GM19328 (cell line): Measurements from ENCODE around the gene OR5A2.
"Not testable (repeated sequence)": the region's sequence is repeated elsewhere in the genome, so short reads cannot be mapped to it uniquely, and the experiment has no call there.

Source experiments
- ATAC-seq: cut with Tn5 transposase; IDR thresholded peaks from one replicate; pipeline ENCODE4 v1.9.1; 2021; ENCODE audit warnings: mild to moderate bottlenecking, moderate library complexity; ENCODE audit not compliant: unreplicated experiment

OR5A2 gene

DNA sequence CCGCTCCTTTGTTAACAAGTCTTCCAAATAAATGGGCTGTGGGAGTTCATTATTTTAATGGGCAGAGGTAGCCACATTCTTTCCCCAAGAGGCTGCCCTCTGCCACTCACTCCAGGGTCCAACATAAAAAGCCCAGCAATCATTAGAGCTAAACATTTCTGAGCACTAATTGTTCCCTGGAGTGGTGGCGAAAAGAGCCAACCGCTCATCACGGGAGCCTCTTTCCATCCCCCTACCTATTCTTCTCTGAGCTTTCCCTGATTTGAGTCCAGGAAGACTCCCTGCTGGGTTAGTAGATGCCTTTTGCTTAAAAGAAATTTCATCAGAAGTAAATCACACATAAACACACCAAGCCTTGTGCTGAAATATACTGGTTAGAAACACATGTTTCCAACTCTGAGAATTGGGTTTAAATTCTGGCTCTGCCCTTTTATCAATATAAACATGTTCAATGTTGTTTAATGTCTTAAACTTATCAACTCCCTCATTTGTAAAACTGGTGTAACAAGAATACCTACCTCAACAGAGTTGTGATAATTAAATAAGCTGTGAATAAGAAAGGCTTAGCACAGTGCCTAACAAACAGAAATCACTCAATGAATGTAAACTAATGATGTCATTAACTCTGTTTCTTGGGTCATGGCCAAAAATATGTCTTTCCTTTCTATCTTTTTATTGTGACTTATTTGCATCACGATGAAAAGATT is at the start of gene OR5A2:
Gene OR5A2, minus strand, starts transcription at position 53 of the 707 bp plus-strand sequence. CDS start 3,460 bp downstream, outside the sequence.
- no peak for ATAC-seq

DNA sequence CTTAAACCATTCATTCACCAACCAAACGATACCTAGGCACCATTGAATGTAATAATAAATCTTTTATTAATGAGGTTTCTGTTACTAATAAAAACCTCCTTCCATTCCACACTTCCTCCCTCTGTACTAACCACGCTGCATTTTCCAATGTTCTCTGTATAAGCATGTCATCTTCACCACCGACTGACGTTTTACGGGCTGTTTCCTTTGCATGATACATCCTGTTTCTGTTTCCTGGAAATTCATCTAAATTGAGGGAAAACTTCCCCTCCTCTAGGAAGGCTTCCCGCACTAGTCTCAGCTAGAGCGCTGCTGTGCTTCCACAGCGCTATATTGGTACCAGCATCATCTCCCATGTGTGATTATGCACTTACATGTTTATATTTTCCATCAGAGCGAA is 49.0 kb upstream of the OR5A2 start:
- no peak for ATAC-seq

GRCh38 chr11:59473015-59473414 is 46.8 kb upstream of the OR5A2 start, which contains the start of gene OR4D10:
Gene OR4D10, plus strand, starts transcription at chr11:59473315. Its CDS starts 4,115 bp downstream, at chr11:59477430.
- no peak for ATAC-seq

DNA sequence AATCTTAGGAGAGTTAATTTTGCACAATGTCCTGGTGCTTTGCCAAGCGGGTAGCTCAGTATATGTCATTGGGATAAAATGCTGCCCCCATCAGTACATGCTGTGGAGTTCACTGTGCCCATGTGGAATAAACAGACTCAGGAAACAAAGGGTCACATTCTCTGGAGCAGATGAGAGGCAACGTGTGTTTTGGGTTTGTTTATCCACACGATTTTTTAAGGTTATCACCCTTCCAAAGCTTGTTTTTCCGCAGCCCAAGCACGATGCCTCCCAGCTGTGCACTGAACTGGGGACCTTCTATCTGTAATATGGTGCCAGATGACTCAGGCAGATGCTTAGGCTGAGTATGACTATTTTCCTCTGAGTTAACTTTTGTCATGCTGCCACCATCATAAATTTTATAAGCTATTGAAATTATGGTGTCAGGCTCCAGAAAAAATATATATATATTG is 37.0 kb upstream of the OR5A2 start:
- ATAC-seq, result no peak

GRCh38 chr11:59459916-59460315 is 33.7 kb upstream of the OR5A2 start:
- ATAC-seq, result no peak

- ATAC-seq, result no peak
Observed at GRCh38 chr11:59456661-59457060, 30.4 kb upstream of the OR5A2 start, which contains the start of gene OR4D6. Gene OR4D6, plus strand, starts transcription at chr11:59456961. Its CDS starts 0 bp downstream, at chr11:59456961.

- no peak for ATAC-seq
Observed at GRCh38 chr11:59448484-59448883, 22.3 kb upstream of the OR5A2 start.

GRCh38 chr11:59445624-59446023 is 19.4 kb upstream of the OR5A2 start:
- not testable (repeated sequence) for ATAC-seq

DNA sequence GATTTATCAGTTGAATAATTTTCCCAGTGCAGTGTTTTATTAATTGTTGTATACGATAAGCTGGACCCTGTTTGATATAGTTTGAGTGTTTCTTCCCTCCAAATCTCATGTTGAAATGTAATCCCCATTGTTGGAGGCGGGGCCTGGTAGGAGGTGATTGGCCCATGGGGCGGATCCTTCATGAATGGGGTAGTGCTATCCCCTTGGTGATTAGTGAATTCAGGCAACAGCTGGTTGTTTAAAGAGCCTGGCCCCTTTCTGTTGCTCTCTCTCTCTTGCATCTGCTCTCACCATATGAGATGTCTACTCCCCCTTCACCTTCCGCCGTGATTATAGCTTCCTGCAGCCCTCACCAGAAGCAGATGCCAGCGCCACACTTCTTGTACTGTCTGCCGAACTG is 11.6 kb upstream of the OR5A2 start:
- no peak for ATAC-seq

DNA sequence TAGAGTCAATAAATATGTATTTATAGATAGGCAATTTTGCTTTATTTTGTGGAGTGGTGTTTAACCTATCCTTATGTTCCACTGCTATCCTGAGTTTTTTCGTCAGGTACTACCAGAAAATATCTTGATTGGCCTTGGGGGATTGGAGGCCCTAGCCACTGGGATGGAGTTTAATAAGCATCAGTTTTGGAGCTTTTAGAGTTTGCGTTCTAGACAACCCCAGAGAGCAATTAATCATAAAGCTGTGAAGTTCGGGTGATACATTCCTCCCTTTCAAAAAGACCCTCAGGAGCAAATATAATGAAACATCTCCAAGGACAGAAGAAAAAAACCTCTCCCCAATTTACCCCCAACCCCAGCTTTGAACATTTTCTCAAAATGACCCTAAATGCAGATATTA is 10.0 kb upstream of the OR5A2 start, which contains the start of gene OR5A1:
Gene OR5A1, plus strand, starts transcription at position 301 of the 400 bp plus-strand sequence. CDS start 6,700 bp downstream, outside the sequence.
- ATAC-seq, result no peak

DNA sequence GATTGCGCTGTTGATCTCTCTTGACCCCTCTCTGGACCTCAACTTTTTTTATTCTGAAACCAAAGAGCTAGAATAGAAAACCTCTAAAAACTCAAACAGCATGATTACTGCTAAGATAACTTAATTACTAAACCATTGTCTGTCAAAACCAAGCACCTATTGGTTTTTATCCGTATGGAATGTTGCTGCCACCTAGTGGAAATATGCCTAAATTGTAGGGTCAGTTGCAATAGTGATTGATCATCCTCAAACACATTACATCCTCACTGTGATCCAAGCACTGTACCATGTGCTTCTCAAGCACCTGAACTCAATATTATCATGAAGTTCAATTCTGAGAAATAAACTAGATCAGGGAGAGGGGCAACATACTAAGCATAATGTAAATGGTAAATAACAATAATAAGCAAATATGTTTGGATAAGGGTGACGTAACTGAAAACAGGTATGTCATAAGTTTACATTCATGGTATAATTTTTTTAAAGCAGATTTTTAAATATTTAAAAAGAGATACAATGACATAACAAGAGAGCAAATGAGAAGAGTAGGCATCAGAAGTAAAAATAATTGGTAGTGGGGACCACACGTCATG is 3.8 kb upstream of the OR5A2 start:
- no peak for ATAC-seq

DNA sequence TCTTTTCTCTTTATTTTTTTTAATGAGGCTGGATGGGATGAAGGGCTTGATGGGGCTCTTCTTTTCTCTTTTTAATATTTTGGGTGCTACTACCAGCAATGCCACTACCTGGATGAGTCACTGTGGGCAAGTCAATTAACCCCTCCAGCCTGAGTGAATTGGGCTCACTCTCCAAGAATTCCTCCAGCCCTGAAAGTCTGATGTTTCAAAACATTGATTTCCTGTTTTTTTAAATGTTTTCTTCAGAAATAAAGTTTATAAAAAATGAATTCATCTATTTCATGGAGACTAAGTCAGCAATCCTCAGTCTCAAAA is 812 bp upstream of the OR5A2 start:
- ATAC-seq, result no peak

DNA sequence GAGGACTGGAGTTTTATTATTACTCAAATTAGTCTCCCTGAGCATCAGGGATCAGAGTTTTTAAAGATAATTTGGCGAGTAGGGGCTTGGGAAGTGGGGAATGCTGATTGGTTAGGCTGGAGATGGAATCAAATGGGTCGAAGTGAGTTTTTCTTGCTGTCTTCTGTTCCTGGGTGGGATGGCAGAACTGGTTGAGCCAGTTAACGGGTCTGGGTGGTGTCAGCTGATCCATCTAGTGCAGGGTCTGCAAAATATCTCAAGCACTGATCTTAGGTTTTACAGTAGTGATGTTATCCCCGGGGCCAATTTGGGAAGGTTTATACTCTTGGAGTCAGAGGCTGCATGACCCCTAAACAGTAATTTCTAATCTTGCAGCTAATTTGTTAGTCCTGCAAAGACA is 1.1 kb downstream of the OR5A2 start:
- no peak for ATAC-seq

DNA sequence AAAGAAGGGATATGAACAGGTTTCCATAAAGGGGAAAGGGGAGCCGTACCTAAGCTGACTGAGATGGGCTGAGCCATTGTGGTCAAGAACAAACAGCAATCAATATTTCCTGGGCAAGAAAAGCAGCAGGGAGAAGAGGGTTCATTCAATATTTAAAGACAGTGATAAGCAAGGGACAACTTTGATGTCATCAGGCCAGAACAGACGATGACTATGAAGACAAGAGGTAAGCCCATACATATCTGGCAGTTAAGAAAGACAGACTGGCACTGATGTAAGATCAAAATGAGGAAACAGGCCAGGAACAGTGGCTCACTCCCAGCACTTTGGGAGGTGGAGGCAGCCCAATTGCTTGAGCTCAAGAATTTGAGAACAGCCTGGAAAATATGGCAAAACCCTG is 2.4 kb downstream of the OR5A2 start:
- ATAC-seq, result no peak

DNA sequence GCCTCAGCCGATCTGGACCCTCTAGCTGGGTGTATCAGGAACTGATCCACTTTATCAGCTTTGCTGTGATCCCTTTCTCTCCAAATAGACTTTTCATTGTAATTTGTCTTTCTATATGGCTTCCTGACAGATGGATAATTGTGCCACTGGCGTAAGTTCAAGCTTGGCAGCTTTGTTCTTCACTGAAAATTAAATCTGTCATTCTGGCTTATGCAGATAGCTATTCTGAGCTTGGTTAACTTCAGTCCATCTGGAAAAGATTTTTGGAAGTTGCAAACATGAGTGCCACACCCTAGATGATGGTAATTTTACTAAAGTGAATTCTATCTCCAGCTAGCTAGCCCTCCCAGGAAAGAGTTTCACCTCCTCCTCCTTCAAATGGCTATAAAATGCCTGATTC is 8.1 kb downstream of the OR5A2 start:
- ATAC-seq, result no peak

DNA sequence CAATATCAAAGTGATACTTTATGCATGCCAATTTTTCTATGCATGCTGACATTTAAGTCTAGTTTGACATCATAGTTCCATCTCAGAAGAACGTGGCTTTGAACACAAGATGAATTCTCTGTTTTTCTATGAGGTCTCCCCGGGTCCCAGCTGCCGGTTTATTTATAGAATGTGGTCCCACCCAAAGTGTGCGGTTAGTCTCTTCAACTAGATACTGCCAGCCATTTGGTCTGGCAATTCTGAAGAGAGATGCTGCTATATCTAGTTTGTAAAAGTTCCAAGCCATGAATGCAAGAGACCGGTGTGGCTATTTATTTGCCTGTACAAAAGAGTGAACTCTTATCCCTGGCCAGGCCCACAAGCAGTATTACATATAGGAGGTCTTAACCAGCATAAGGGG is 9.2 kb downstream of the OR5A2 start:
- ATAC-seq, result no peak

- no peak for ATAC-seq
Observed at GRCh38 chr11:59416613-59417012, 9.6 kb downstream of the OR5A2 start.

DNA sequence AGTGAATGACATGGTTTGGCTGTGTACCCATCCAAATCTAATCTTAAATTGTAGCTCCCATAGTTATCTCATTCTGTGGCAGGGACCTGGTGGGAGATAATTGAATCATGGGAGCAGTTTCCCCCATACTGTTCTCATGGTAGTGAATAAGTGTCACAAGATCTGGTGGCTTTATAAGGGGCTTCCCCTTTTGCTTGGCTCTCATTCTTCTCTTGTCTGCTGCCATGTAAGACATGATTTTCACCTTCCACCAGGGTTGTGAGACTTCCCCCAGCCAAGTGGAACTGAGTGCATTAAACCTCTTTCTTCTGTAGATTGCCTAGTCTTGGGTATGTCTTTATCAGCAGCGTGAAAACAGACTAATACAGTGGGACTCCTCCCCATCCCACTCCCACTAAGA is 11.1 kb downstream of the OR5A2 start:
- no peak for ATAC-seq

DNA sequence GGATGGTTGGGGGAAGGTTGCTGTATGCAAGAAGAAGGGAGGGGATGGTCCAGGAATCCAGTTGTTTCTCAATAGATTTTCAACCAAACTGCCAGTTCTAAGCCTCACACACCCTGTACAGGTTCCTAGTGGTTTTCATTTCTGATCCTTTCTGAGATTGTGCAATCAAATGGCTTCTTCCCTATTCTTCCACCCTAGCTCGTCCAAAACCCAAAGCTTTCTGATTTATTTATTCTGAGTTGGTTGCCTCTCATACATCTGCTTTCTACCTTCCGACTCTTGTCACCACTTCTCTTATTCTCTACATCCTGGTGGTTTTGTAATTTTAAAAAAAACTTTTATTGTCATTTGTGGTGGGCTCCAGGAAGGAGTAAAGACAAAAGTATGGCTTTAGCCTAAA is 12.6 kb downstream of the OR5A2 start:
- no peak for ATAC-seq

- no peak for ATAC-seq
Observed at GRCh38 chr11:59403546-59403945, 22.7 kb downstream of the OR5A2 start.

- ATAC-seq, result no peak
Observed at GRCh38 chr11:59401262-59401552, 25.0 kb downstream of the OR5A2 start.

DNA sequence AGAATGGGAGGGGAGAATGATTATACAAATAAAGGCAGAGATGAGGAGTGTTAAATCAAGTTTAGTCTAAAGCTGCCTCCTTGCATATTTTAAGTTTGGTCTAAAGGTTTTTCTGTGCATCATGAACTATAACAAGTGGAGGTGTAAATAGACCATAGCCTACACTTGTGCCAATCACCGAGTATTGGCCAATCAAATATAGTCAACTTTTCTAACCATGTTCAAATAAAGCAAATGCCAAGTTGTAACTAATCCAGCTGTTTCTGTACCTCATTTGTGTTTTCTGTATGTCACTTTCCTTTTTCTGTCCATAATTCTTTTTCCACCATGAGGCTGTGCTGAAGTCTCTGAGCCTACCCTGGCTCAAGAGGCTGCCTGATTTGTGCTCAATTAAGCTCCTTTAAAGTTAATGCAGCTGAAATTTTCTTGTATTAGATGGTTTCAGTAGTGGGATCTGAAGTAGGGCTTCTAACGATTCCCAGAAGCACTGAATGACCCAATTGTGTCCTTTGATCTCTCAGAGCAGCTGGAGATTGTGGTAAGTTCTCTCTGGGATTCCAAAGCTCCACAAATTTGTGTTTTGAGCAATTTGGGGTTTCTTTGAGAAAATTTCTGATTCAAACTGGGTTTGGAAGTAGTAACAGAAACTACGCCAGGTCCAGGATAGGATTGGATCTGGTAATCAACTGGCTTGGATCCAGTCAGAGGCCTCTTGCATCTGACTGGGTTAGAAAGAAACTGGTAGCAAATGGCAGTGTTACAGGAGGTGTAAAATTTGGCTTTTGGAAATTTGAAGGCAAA is 25.6 kb downstream of the OR5A2 start:
- no peak for ATAC-seq
